Kidney (tissue), 14 donors: ENCODE results near the gene TCF12. TPM values are rescaled to one million over a fixed set of nuclear protein-coding genes. Genes with fewer than 3 reads are reported as not detected.

Source experiments
- DNase-seq, 5 donors: peaks; one replicate each; pipeline ENCODE4 v3.0.0-alpha.2; 2013 to 2020
- FAIRE-seq: peaks from 2 replicates; lab custom pipeline; 2012; peaks lifted over from hg19 to GRCh38; lab: Jason Lieb, UNC
- H3K27ac ChIP-seq, 2 donors: one replicate each; pipeline ENCODE4 v1.7.0; 2013; ENCODE audit warnings: low read depth in 2 of 2, low read length in 2 of 2, inconsistent platforms in 1 of 2
- H3K27me3 ChIP-seq: one replicate; pipeline ENCODE4 v1.7.1; 2013; ENCODE audit warnings: low read length, inconsistent platforms; ENCODE audit not compliant: control insufficient read depth, insufficient read depth
- H3K36me3 ChIP-seq, 3 donors: one replicate each; pipeline versions ENCODE4 v1.7.0 to v1.7.1; 2013; ENCODE audit warnings: low read length in 3 of 3, control low read depth in 1 of 3, inconsistent platforms in 1 of 3; ENCODE audit not compliant: insufficient read depth in 3 of 3, control insufficient read depth in 2 of 3
- H3K4me1 ChIP-seq, 3 donors: one replicate each; pipeline versions ENCODE4 v1.7.0 to v1.7.1; 2013; ENCODE audit warnings: low read length in 3 of 3, inconsistent platforms in 1 of 3, low read depth in 1 of 3; ENCODE audit not compliant: control insufficient read depth in 2 of 3, insufficient read depth in 2 of 3
- H3K4me3 ChIP-seq, 3 donors: one replicate each; pipeline versions ENCODE4 v1.7.0 to v1.8.1; 2013; ENCODE audit warnings: low read length in 3 of 3, control low read depth in 1 of 3, inconsistent platforms in 1 of 3
- H3K9ac ChIP-seq, 3 donors: one replicate each; pipeline versions ENCODE4 v1.7.0 to v1.7.1; 2013; ENCODE audit warnings: low read length in 3 of 3, control low read depth in 1 of 3, inconsistent platforms in 1 of 3
- H3K9me3 ChIP-seq, 3 donors: one replicate each; pipeline versions ENCODE4 v1.7.0 to v1.7.1; 2013; ENCODE audit warnings: low read length in 3 of 3, control low read depth in 1 of 3, inconsistent platforms in 1 of 3; ENCODE audit not compliant: control insufficient read depth in 2 of 3, insufficient read depth in 1 of 3
- intact Hi-C: fragments of 100-400 bp; cut with DNase I; formaldehyde crosslinking; loops from one replicate; pipeline ENCODE4 v1.11.1; 2022
- polyA plus RNA-seq: library from polyadenylated mRNA; stranded (reverse); fragments of 350-450 nt; fragmentation: Illumina TruSeq; extraction: RNeasy Lipid Tissue Mini Kit (QIAGEN cat#74804); gene quantifications from one replicate; pipeline ENCODE4 v1.2.3, GENCODE V29; 2014; ENCODE audit warnings: low read depth, low replicate concordance; ENCODE audit not compliant: insufficient read depth
- total RNA-seq: library from RNA; stranded (reverse); fragmentation: NEBNext Ultra II Directional; extraction: Animal tissue kit (Norgen Biotek cat#: 25700); gene quantifications from one replicate; pipeline ENCODE4 v1.2.1, GENCODE V29; 2021
- TF ChIP-seq, protein P1 (sequence below): IDR thresholded peaks from 3 replicates; pipeline ENCODE4 v1.5.1; 2012; ENCODE audit warnings: mild to moderate bottlenecking, moderate library complexity, borderline replicate concordance; ENCODE audit not compliant: insufficient read depth; ENCODE audit errors: extremely low read depth
- donor health status: control.
- donor health status: control.
- donor health status: control.
- donor health status: control.
- donor health status: control.
- donor health status: DM: yes; HTN: yes; CAD: no.
- donor health status: Normal renal cell carcinoma (clear cell type).

Gene TCF12
- total and polyA plus RNA-seq, 2 donors from 2014 or later, result 16.3 to 116 TPM

DNA sequence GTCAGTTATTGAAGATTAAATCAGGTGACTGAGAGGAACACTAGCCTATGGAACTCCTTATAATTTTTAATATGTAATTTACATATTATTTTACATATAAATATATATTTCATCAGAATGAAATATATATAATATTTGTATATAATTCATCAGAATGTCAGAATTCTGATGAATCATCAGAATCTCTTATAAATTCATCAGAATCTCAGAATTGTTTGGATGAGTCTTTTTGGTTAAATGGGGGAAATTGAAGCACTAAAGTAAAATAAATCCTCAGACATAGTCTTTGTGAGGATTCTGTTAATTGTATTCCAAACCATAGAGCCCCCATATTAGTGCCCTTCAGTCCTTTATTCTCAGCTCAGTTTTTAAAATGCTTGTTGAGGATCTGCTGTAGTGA lies 15.4 kb downstream of the TCF12 start:
- H3K27ac ChIP-seq, result no peak overlapping the region
- TF ChIP-seq, protein P1, sequence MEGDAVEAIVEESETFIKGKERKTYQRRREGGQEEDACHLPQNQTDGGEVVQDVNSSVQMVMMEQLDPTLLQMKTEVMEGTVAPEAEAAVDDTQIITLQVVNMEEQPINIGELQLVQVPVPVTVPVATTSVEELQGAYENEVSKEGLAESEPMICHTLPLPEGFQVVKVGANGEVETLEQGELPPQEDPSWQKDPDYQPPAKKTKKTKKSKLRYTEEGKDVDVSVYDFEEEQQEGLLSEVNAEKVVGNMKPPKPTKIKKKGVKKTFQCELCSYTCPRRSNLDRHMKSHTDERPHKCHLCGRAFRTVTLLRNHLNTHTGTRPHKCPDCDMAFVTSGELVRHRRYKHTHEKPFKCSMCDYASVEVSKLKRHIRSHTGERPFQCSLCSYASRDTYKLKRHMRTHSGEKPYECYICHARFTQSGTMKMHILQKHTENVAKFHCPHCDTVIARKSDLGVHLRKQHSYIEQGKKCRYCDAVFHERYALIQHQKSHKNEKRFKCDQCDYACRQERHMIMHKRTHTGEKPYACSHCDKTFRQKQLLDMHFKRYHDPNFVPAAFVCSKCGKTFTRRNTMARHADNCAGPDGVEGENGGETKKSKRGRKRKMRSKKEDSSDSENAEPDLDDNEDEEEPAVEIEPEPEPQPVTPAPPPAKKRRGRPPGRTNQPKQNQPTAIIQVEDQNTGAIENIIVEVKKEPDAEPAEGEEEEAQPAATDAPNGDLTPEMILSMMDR, result no peak
- H3K4me1 ChIP-seq, result peaks cover 3 to 9% (median 3%) of the 10 kb centered on the region in 3 donors
- no peak for FAIRE-seq
- no peak overlapping the region for H3K4me3 ChIP-seq
- no peaks in the 10 kb centered on the region for H3K9me3 ChIP-seq
- no peak for DNase-seq
- no peak overlapping the region for H3K9ac ChIP-seq
- intact Hi-C loops, result no loop called here
- H3K36me3 ChIP-seq, result no peaks in the 10 kb centered on the region
- no peaks in the 10 kb centered on the region for H3K27me3 ChIP-seq

DNA sequence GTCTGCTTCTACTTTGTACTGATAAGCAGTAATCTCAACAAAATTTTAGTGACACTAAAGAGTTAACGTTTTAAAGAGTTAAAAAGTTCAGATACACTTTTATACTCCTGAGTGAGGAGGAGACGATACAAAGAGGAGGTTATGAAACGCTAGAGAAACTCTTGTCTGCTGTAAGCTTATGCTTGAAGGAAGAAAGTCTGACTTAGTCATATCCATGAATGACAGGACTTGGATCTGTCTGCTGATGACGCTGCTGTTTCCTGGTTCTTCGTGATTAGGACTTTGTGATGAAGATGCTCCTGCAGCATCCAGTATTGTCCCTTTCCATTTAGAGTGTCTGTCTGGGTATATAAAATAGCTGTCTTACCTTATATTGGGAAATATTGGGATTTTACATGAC lies 15.8 kb downstream of the TCF12 start:
- Histone ChIP-seq H3K36me3 (no peaks in the 10 kb centered on the region), H3K4me1 (peaks cover 3 to 8% (median 3%) of the 10 kb centered on the region in 3 donors), H3K9me3 (no peaks in the 10 kb centered on the region), H3K9ac (no peak overlapping the region), H3K27ac (no peak overlapping the region), H3K27me3 (no peaks in the 10 kb centered on the region), H3K4me3 (no peak overlapping the region)
- intact Hi-C loops, result no loop called here
- DNase-seq (no peak), FAIRE-seq (no peak)
- TF ChIP-seq, protein P1, result no peak

DNA sequence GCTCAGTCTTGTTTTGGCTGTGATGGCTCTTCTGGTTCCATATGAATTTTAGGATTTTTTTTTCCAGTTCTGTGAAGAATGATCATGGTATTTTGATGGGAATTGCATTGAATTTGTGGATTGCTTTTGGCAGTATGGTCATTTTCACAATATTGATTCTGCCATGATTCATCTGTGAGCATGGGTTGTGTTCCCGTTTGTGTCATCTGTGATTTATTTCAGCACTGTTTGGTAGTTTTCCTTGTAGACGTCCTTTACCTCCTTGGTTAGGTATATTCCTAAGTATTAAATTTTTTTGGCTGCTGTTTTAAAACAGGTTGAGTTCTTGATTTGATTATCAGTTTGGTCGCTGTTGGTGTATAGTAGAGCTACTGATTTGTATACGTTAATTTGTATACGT lies 18.5 kb downstream of the TCF12 start:
- TF ChIP-seq, protein P1, result no peak
- Histone ChIP-seq H3K9ac (no peak overlapping the region), H3K27ac (no peak overlapping the region), H3K27me3 (no peaks in the 10 kb centered on the region), H3K4me1 (peaks cover under 1 to 13% (median under 1%) of the 10 kb centered on the region in 3 donors), H3K4me3 (no peak overlapping the region), H3K9me3 (no peaks in the 10 kb centered on the region), H3K36me3 (no peaks in the 10 kb centered on the region)
- FAIRE-seq, result no peak
- no peak for DNase-seq
- intact Hi-C loops, result no loop called here

DNA sequence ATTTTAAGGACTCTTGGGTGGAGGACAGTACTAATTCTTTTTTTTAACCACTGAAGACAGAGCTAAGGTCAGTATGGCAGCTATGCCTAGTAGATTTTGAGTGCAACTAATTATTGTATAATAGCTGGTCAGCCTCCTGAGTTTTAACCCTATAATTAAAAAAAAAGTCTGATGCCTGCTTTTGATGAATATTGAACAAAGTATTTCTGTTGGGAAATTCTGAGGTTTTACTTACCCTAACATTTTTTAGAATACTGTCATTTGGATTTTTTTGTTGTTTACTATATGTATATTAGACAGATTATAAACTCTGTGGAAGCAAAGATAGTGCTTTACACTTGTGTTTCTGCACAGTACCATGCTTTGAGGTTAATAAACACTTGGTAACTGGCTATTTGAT lies 20.8 kb downstream of the TCF12 start:
- no peaks in the 10 kb centered on the region for H3K9me3 ChIP-seq
- TF ChIP-seq, protein P1, result no peak
- no peaks in the 10 kb centered on the region for H3K27me3 ChIP-seq
- no peak for DNase-seq
- peaks cover 0 to 11% (median 0%) of the 10 kb centered on the region in 3 donors for H3K4me1 ChIP-seq
- FAIRE-seq, result no peak
- H3K27ac ChIP-seq, result no peak overlapping the region
- H3K4me3 ChIP-seq, result no peak overlapping the region
- intact Hi-C loops, result no loop called here
- H3K36me3 ChIP-seq, result no peaks in the 10 kb centered on the region
- H3K9ac ChIP-seq, result no peak overlapping the region
